Breast epithelium (tissue), 3 donors: ENCODE data around the gene TEX36.

Source experiments
- POLR2A ChIP-seq: fragments of 450-650 bp; IDR thresholded peaks from one replicate; pipeline ENCODE4 v1.6.1; 2016; ENCODE audit warnings: antibody characterized with exemption, mild to moderate bottlenecking, moderate library complexity
- TF ChIP-seq, protein P1 (sequence below), 3 donors: fragments of 450-650 bp; IDR thresholded peaks; one replicate each; pipeline ENCODE4 v1.5.1; 2016 to 2017; ENCODE audit warnings: antibody characterized with exemption in 3 of 3, mild to moderate bottlenecking in 3 of 3, moderate library complexity in 3 of 3

DNA sequence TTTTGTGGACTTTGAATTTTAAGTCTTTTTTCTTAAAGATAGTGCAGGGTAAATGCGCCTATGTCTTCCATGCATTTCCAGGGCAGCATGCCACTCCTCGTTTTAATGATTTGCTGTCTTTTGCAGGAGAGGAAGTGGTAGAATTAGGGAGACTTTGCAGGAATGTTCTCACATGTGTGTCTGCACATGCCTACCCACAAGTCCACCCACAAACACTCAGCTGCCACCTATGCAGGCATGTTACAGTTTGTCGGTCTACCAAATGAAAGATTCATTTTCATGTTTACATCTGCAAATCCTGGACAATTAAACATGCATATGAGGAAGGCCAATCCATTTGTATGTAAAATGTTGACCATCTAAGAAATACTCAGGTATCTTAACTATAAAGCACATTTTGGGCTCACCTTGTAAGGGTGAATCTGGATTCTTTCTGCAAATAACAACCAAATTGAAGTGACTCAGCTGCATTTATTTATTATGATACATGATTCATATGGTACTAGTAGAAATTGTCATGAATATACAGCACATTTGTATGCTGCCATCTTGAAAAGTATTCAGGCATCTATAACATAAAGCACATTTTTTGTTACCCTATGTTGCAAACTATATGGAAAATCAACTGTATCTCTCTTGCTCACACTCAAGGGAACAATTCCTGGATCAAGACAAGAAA lies 4.7 kb upstream of the TEX36 start:
- TF ChIP-seq, protein P1, sequence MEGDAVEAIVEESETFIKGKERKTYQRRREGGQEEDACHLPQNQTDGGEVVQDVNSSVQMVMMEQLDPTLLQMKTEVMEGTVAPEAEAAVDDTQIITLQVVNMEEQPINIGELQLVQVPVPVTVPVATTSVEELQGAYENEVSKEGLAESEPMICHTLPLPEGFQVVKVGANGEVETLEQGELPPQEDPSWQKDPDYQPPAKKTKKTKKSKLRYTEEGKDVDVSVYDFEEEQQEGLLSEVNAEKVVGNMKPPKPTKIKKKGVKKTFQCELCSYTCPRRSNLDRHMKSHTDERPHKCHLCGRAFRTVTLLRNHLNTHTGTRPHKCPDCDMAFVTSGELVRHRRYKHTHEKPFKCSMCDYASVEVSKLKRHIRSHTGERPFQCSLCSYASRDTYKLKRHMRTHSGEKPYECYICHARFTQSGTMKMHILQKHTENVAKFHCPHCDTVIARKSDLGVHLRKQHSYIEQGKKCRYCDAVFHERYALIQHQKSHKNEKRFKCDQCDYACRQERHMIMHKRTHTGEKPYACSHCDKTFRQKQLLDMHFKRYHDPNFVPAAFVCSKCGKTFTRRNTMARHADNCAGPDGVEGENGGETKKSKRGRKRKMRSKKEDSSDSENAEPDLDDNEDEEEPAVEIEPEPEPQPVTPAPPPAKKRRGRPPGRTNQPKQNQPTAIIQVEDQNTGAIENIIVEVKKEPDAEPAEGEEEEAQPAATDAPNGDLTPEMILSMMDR (IDR thresholded peaks at IDR 0.05): no peak
- TF ChIP-seq POLR2A: no peak
